ENCODE data around the gene SMARCA4. TPM values are rescaled to one million over a fixed set of nuclear protein-coding genes. Genes with fewer than 3 reads are reported as not detected.
"Not testable (repeated sequence)": the region's sequence is repeated elsewhere in the genome, so short reads cannot be mapped to it uniquely, and the experiment has no call there.

SMARCA4 gene
- polyA plus RNA-seq, 4 donors, result 54.6 to 71.6 (median 66.1) TPM

DNA sequence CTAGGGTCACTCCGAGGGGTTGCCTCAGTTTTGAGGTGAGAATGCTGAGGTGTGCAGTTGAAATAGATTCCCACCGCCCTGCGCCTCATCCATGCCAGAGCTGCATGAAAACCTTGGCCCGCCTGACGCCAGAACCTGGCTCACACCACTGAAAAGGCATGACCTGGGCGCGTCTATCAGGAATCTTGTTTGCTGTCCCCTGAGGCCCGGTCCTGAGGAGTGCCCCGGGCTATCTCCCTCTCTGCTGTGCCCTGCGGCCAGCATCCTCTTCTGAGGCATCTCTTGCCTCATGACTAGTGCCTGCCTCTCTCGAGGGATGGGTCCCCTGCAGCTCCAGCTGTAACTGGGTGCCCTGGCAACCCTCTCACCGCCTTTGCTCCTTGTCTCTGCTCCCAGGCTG is 28.1 kb downstream of the SMARCA4 start:
- Histone ChIP-seq H3K36me3 (ENCODE audit: control insufficient read depth in 3 of 3, insufficient read depth in 2 of 3, low read depth in 1 of 3, low read length in 3 of 3) (peaks cover 13 to 95% (median 23%) of the 10 kb centered on the region in 3 donors), H3K4me1 (ENCODE audit: control insufficient read depth in 3 of 3, insufficient read depth in 2 of 3, low read depth in 1 of 3, low read length in 2 of 3) (no peaks in the 10 kb centered on the region), H3K4me3 (ENCODE audit: low read depth in 1 of 3, low read length in 3 of 3) (no peak overlapping the region), H3K27ac (ENCODE audit: low read depth in 1 of 3, low read length in 2 of 3) (no peak overlapping the region), H3K27me3 (ENCODE audit: control insufficient read depth in 3 of 3, insufficient read depth in 3 of 3, low read length in 3 of 3) (no peaks in the 10 kb centered on the region), H3K9me3 (ENCODE audit: control insufficient read depth in 2 of 2, insufficient read depth in 1 of 2, low read depth in 1 of 2, low read length in 1 of 2) (no peaks in the 10 kb centered on the region)
- 88 to 96% (median 92%) methylated on average over 12 of the region's 12 CpGs for WGBS, 3 donors
- FAIRE-seq (no peak), DNase-seq (no peak)

DNA sequence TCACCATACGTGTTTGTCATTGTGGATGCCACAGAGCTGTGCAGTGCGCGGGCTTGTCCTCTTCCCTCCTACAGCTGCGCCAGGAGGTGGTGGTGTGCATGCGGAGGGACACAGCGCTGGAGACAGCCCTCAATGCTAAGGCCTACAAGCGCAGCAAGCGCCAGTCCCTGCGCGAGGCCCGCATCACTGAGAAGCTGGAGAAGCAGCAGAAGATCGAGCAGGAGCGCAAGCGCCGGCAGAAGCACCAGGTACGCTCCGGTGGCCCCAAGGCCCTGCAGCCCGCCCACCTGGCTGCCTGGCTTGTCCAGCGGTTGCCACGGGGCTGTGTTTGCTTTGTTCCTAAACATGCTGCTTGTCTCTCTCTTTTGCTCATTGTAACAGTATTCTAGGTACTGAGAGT is 30.2 kb downstream of the SMARCA4 start:
- peaks cover 13 to 95% (median 27%) of the 10 kb centered on the region in 3 donors for H3K36me3 ChIP-seq (ENCODE audit: control insufficient read depth in 3 of 3, insufficient read depth in 2 of 3, low read depth in 1 of 3, low read length in 3 of 3)
- 95 to 96% (median 95%) methylated on average over 20 of the region's 20 CpGs for WGBS, 3 donors
- DNase-seq, result no peak

DNA sequence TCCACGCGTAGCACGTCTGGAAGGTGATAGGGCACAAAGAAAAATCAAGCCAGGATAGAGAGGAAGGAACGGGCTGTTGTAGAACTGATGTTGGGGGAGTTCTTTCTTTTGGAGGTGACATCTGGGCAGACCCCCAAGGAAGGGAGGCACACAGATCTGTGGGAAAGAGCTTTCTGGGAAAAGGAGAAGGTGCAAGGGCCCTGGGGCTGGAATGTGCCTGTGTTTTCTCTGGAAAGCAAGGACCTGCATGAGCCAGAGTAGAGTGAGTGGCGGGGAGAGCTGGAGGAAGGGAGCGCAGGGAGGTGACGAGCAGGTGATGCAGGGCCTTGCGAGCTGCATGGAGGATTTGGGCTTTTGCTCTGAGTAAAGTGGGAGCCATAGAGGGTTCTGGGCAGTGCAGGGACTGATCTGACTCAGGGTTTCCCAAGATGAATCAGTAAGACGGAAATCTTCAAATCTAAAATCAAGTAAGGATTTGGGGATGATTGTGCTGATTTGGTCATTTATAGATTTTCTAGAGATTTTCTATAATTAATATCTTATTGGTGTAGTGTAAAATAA is 30.8 kb downstream of the SMARCA4 start:
- Histone ChIP-seq H3K36me3 (ENCODE audit: control insufficient read depth in 3 of 3, insufficient read depth in 2 of 3, low read depth in 1 of 3, low read length in 3 of 3) (peaks cover 17 to 95% (median 31%) of the 10 kb centered on the region in 3 donors), H3K9me3 (ENCODE audit: control insufficient read depth in 2 of 2, insufficient read depth in 1 of 2, low read depth in 1 of 2, low read length in 1 of 2) (no peaks in the 10 kb centered on the region), H3K4me3 (ENCODE audit: low read depth in 1 of 3, low read length in 3 of 3) (no peak overlapping the region), H3K27me3 (ENCODE audit: control insufficient read depth in 3 of 3, insufficient read depth in 3 of 3, low read length in 3 of 3) (no peaks in the 10 kb centered on the region), H3K27ac (ENCODE audit: low read depth in 1 of 3, low read length in 2 of 3) (no peak overlapping the region), H3K4me1 (ENCODE audit: control insufficient read depth in 3 of 3, insufficient read depth in 2 of 3, low read depth in 1 of 3, low read length in 2 of 3) (no peaks in the 10 kb centered on the region)
- FAIRE-seq, result no peak
- WGBS, 3 donors, result 90 to 97% (median 92%) methylated on average over 9 of the region's 9 CpGs
- no peak for DNase-seq

More for the DNA sequence above, 30.2 kb downstream of the SMARCA4 start:
- Histone ChIP-seq H3K27me3 (ENCODE audit: control insufficient read depth in 3 of 3, insufficient read depth in 3 of 3, low read length in 3 of 3) (no peaks in the 10 kb centered on the region), H3K4me3 (ENCODE audit: low read depth in 1 of 3, low read length in 3 of 3) (no peak overlapping the region), H3K27ac (ENCODE audit: low read depth in 1 of 3, low read length in 2 of 3) (no peak overlapping the region), H3K9me3 (ENCODE audit: control insufficient read depth in 2 of 2, insufficient read depth in 1 of 2, low read depth in 1 of 2, low read length in 1 of 2) (no peaks in the 10 kb centered on the region), H3K4me1 (ENCODE audit: control insufficient read depth in 3 of 3, insufficient read depth in 2 of 3, low read depth in 1 of 3, low read length in 2 of 3) (no peaks in the 10 kb centered on the region)
- FAIRE-seq, result no peak

DNA sequence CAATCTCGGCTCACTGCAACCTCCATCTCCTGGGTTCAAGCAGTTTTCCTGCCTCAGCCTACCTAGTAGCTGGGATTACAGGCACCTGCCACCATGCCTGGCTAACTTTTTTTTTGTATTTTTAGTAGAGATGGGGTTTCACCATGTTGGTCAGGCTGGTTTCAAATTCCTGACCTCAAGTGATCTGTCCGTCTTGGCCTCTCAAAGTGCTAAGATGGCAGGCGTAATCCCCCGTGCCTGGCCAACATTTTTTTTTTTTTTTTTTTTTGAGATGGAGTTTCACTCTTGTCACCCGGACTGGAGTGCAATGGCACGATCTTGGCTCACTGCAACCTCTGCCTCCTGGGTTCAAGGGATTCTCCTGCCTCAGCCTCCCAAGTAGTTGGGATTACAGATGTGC is 31.3 kb downstream of the SMARCA4 start:
- DNase-seq; H3K4me3 ChIP-seq (ENCODE audit: low read depth in 1 of 3, low read length in 3 of 3); H3K4me1 ChIP-seq (ENCODE audit: control insufficient read depth in 3 of 3, insufficient read depth in 2 of 3, low read depth in 1 of 3, low read length in 2 of 3); FAIRE-seq; H3K27me3 ChIP-seq (ENCODE audit: control insufficient read depth in 3 of 3, insufficient read depth in 3 of 3, low read length in 3 of 3); H3K27ac ChIP-seq (ENCODE audit: low read depth in 1 of 3, low read length in 2 of 3); H3K9me3 ChIP-seq (ENCODE audit: control insufficient read depth in 2 of 2, insufficient read depth in 1 of 2, low read depth in 1 of 2, low read length in 1 of 2): not testable (repeated sequence)
- WGBS, 3 donors, result 83 to 86% (median 85%) methylated on average over 5 to 6 of the region's 6 CpGs
- peaks cover 17 to 95% (median 32%) of the 10 kb centered on the region in 3 donors for H3K36me3 ChIP-seq (ENCODE audit: control insufficient read depth in 3 of 3, insufficient read depth in 2 of 3, low read depth in 1 of 3, low read length in 3 of 3)

DNA sequence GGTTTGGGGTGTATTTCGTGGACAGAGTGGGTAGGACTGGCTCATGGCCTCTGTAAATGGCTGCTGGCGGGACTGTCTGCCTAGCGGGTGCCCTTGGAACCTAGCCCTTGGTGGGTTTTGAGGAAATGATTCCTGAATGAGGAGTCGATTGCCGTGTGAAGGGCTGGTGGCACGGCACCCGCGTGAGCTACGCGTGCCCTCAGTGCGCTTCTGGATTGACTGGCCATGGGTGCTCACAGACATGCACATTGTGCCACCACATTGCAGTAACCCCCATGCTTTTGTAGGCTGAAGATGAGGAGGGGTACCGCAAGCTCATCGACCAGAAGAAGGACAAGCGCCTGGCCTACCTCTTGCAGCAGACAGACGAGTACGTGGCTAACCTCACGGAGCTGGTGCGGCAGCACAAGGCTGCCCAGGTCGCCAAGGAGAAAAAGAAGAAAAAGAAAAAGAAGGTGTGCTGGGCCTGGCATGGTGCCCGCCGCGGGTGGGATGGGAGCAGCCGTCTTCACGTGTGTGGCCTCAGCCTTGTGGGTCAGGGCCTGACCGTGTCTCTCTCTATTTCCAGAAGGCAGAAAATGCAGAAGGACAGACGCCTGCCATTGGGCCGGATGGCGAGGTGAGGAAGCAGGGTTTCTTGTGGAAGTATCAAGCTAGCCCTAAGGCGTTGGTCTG is 35.2 kb downstream of the SMARCA4 start:
- Histone ChIP-seq H3K27ac (ENCODE audit: low read depth in 1 of 3, low read length in 2 of 3) (no peak overlapping the region), H3K27me3 (ENCODE audit: control insufficient read depth in 3 of 3, insufficient read depth in 3 of 3, low read length in 3 of 3) (no peaks in the 10 kb centered on the region), H3K4me3 (ENCODE audit: low read depth in 1 of 3, low read length in 3 of 3) (no peak overlapping the region), H3K4me1 (ENCODE audit: control insufficient read depth in 3 of 3, insufficient read depth in 2 of 3, low read depth in 1 of 3, low read length in 2 of 3) (peaks cover 0 to 8% (median 0%) of the 10 kb centered on the region in 3 donors), H3K9me3 (ENCODE audit: control insufficient read depth in 2 of 2, insufficient read depth in 1 of 2, low read depth in 1 of 2, low read length in 1 of 2) (no peaks in the 10 kb centered on the region), H3K36me3 (ENCODE audit: control insufficient read depth in 3 of 3, insufficient read depth in 2 of 3, low read depth in 1 of 3, low read length in 3 of 3) (peaks cover 6 to 92% (median 21%) of the 10 kb centered on the region in 3 donors)
- WGBS, 3 donors, result 94 to 95% (median 94%) methylated on average over 27 to 29 of the region's 29 CpGs
- DNase-seq, result no peak
- no peak for FAIRE-seq

DNA sequence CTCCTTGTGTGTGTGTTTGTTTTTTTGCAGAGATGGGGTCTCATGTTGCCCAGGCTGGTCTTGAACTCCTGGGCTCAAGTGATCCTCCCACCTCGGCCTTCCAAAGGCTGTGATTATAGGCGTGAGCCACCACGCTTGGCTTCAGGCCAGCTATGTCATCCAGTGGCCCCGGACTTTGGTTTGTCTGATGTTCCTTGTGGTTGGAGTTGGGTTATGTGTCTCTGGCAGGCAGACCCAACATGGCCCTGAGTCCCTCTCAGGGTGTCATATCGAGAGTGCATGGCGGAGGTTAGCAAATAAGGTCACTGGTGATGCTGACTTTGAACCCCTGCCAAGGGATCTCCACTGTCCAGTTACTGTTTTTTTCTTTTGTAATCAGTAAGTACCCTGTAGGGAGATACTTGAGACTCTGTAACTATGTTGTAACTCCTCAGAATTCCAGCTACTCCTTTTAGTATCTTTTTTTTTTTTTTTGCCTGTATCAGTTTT is 37.3 kb downstream of the SMARCA4 start:
- Histone ChIP-seq H3K27ac (ENCODE audit: low read depth in 1 of 3, low read length in 2 of 3) (peak overlapping the region in 1 of 3 donors; percentile 25), H3K4me1 (ENCODE audit: control insufficient read depth in 3 of 3, insufficient read depth in 2 of 3, low read depth in 1 of 3, low read length in 2 of 3) (peaks cover 0 to 8% (median 0%) of the 10 kb centered on the region in 3 donors), H3K27me3 (ENCODE audit: control insufficient read depth in 3 of 3, insufficient read depth in 3 of 3, low read length in 3 of 3) (no peaks in the 10 kb centered on the region), H3K9me3 (ENCODE audit: control insufficient read depth in 2 of 2, insufficient read depth in 1 of 2, low read depth in 1 of 2, low read length in 1 of 2) (no peaks in the 10 kb centered on the region), H3K36me3 (ENCODE audit: control insufficient read depth in 3 of 3, insufficient read depth in 2 of 3, low read depth in 1 of 3, low read length in 3 of 3) (peaks cover 3 to 91% (median 18%) of the 10 kb centered on the region in 3 donors), H3K4me3 (ENCODE audit: low read depth in 1 of 3, low read length in 3 of 3) (no peak overlapping the region)
- no peak for FAIRE-seq
- WGBS, 3 donors, result 34 to 58% (median 57%) methylated on average over 6 of the region's 6 CpGs
- DNase-seq, result peak; percentile 67 to 84

DNA sequence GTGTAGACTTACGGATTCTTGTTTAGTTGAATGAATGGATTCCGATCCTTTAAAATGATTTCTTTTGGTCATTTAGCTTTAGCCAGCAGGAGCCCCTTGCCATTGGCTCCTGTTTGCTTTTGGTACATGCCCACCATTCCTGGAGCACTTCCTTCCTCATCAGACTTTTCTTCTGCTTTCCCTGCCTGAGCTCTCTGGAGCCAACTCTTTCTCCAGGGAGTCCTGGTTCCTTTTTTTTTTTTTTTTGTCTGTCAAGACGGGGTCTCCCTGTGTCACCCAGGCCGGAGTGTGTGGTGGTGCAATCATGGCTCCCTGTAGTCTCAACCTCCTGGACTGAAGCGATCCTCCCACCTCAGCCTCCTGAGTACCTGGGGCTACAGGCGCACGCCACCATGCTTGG is 37.8 kb downstream of the SMARCA4 start:
- no peak for FAIRE-seq

DNA sequence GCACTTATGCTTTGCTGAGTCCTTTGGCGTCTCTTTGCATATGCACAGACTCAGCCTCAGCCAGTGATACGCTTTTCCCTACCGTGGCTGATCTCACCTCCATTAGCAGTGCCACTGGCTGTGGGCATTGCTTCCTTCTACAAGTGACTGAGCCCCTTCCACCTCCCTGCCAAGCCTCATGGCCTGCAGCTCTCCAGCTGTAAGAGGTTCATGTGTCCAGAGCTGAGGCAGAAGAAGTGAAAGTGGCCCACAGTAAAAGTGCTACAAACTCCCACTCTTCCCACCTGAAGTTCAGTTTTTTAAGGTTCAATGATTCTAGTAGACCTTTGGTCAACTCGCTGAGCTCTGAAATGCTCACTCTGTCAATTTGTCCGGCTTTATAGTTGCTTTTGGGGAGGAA is 44.7 kb downstream of the SMARCA4 start:
- Histone ChIP-seq H3K36me3 (ENCODE audit: control insufficient read depth in 3 of 3, insufficient read depth in 2 of 3, low read depth in 1 of 3, low read length in 3 of 3) (peaks cover 7 to 76% (median 9%) of the 10 kb centered on the region in 3 donors), H3K4me3 (ENCODE audit: low read depth in 1 of 3, low read length in 3 of 3) (no peak overlapping the region), H3K27ac (ENCODE audit: low read depth in 1 of 3, low read length in 2 of 3) (no peak overlapping the region), H3K4me1 (ENCODE audit: control insufficient read depth in 3 of 3, insufficient read depth in 2 of 3, low read depth in 1 of 3, low read length in 2 of 3) (peaks cover 0 to 9% (median 0%) of the 10 kb centered on the region in 3 donors), H3K27me3 (ENCODE audit: control insufficient read depth in 3 of 3, insufficient read depth in 3 of 3, low read length in 3 of 3) (no peaks in the 10 kb centered on the region), H3K9me3 (ENCODE audit: control insufficient read depth in 2 of 2, insufficient read depth in 1 of 2, low read depth in 1 of 2, low read length in 1 of 2) (no peaks in the 10 kb centered on the region)
- FAIRE-seq (no peak), DNase-seq (peak in 1 of 2 donors; percentile 23)
- WGBS, 3 donors, result 82 to 94% (median 88%) methylated on average over 5 of the region's 5 CpGs

More for the DNA sequence above, 37.8 kb downstream of the SMARCA4 start:
- no peak overlapping the region for H3K27ac ChIP-seq (ENCODE audit: low read depth in 1 of 3, low read length in 2 of 3)
- H3K9me3 ChIP-seq (ENCODE audit: control insufficient read depth in 2 of 2, insufficient read depth in 1 of 2, low read depth in 1 of 2, low read length in 1 of 2), result no peaks in the 10 kb centered on the region
- no peak for DNase-seq
- no peak overlapping the region for H3K4me3 ChIP-seq (ENCODE audit: low read depth in 1 of 3, low read length in 3 of 3)
- no peaks in the 10 kb centered on the region for H3K27me3 ChIP-seq (ENCODE audit: control insufficient read depth in 3 of 3, insufficient read depth in 3 of 3, low read length in 3 of 3)
- peaks cover 3 to 92% (median 15%) of the 10 kb centered on the region in 3 donors for H3K36me3 ChIP-seq (ENCODE audit: control insufficient read depth in 3 of 3, insufficient read depth in 2 of 3, low read depth in 1 of 3, low read length in 3 of 3)
- H3K4me1 ChIP-seq (ENCODE audit: control insufficient read depth in 3 of 3, insufficient read depth in 2 of 3, low read depth in 1 of 3, low read length in 2 of 3), result peaks cover 0 to 8% (median 0%) of the 10 kb centered on the region in 3 donors
- 95 to 100% (median 98%) methylated on average over 7 of the region's 7 CpGs for WGBS, 3 donors

Measured in small intestine (tissue), 7 donors.